ENCODE data around the gene FBXO17. TPM values are rescaled to one million over a fixed set of nuclear protein-coding genes. Genes with fewer than 3 reads are reported as not detected.

FBXO17 gene
- total RNA-seq, 4 donors from 2014 or later, result 31.2 to 43.6 (median 38.2) TPM

- no peak for TF ChIP-seq CTCF (IDR thresholded peaks at IDR 0.05)
- ATAC-seq (ENCODE audit: low FRiP score), result peak; percentile 98
- peak; percentile 97 for DNase-seq (ENCODE audit: low spot score)
Measured at GRCh38 chr19:38899447-38900201, 75.9 kb downstream of the FBXO17 start, which contains the start of the genes NFKBIB and SIRT2. Gene NFKBIB, plus strand, starts transcription at chr19:38899969. Its CDS starts 64 bp downstream, at chr19:38900033. Gene SIRT2, minus strand, starts transcription at chr19:38899618. Its CDS starts 97 bp downstream, at chr19:38899521.

- no peak for TF ChIP-seq CTCF (IDR thresholded peaks at IDR 0.05)
- ATAC-seq (ENCODE audit: low FRiP score), result no peak
- no peak for DNase-seq (ENCODE audit: low spot score)
Measured at GRCh38 chr19:38898788-38899446, 76.6 kb downstream of the FBXO17 start.

GRCh38 chr19:38894968-38895367, 80.6 kb downstream of the FBXO17 start:
- DNase-seq (ENCODE audit: low spot score) (no peak), ATAC-seq (ENCODE audit: low FRiP score) (no peak)
- no peak for TF ChIP-seq CTCF (IDR thresholded peaks at IDR 0.05)

- DNase-seq (ENCODE audit: low spot score) (no peak), ATAC-seq (ENCODE audit: low FRiP score) (no peak)
- TF ChIP-seq CTCF (IDR thresholded peaks at IDR 0.05), result no peak
Measured at GRCh38 chr19:38893341-38893771, 82.2 kb downstream of the FBXO17 start.

GRCh38 chr19:38892841-38893240, 82.7 kb downstream of the FBXO17 start:
- no peak for DNase-seq (ENCODE audit: low spot score)

GRCh38 chr19:38891771-38892170, 83.8 kb downstream of the FBXO17 start:
- ATAC-seq (ENCODE audit: low FRiP score) (no peak), DNase-seq (ENCODE audit: low spot score) (no peak)
- TF ChIP-seq CTCF (IDR thresholded peaks at IDR 0.05), result no peak

More at GRCh38 chr19:38892841-38893240, 82.7 kb downstream of the FBXO17 start:
- no peak for ATAC-seq (ENCODE audit: low FRiP score)
- no peak for TF ChIP-seq CTCF (IDR thresholded peaks at IDR 0.05)

Other genes with a start within 250 kb of the FBXO17 start
- 1 to 10 TPM; 1.0 to 2.5 (median 1.4) TPM for gene CAPN12, start 231.3 kb downstream of the FBXO17 start, total RNA-seq
- not detected for gene LGALS7, start 202.2 kb downstream of the FBXO17 start, total RNA-seq
- gene LGALS7B, start 186.5 kb downstream of the FBXO17 start, total RNA-seq, result not detected
- gene LGALS4, start 162.8 kb downstream of the FBXO17 start, total RNA-seq, result 1 to 10 TPM in 1 of 4 donors, under 1 TPM in 1, not detected in 2; 0.46 to 1.6 TPM
- 100 to 1,000 TPM; 101 to 145 (median 128) TPM for gene ECH1, start 143.9 kb downstream of the FBXO17 start, total RNA-seq
- 100 to 1,000 TPM; 138 to 180 (median 169) TPM for gene HNRNPL, start 125.8 kb downstream of the FBXO17 start, total RNA-seq
- gene RINL, start 97.5 kb downstream of the FBXO17 start, total RNA-seq, result 10 to 100 TPM in 1 of 4 donors, 1 to 10 TPM in 3; 5.3 to 10.4 (median 7.1) TPM
- 100 to 1,000 TPM in 1 of 4 donors, 10 to 100 TPM in 3; 59.6 to 115 (median 74.5) TPM for gene SIRT2, start 76.1 kb downstream of the FBXO17 start, total RNA-seq
- 10 to 100 TPM; 19.6 to 30.9 (median 22.7) TPM for gene NFKBIB, start 75.8 kb downstream of the FBXO17 start, total RNA-seq
- gene CCER2, start 63.6 kb downstream of the FBXO17 start, total RNA-seq, result under 1 TPM in 2 of 4 donors, not detected in 2; 0.50 to 0.84 TPM
- gene SARS2, start 45.0 kb downstream of the FBXO17 start, total RNA-seq, result 10 to 100 TPM in 3 of 4 donors, 1 to 10 TPM in 1; 9.7 to 14.8 (median 11.8) TPM
- gene MRPS12, start 44.8 kb downstream of the FBXO17 start, total RNA-seq, result 10 to 100 TPM; 27.3 to 46.0 (median 37.7) TPM
- gene FBXO27, start 56.8 kb upstream of the FBXO17 start, total RNA-seq, result 10 to 100 TPM in 1 of 4 donors, 1 to 10 TPM in 3; 3.2 to 14.6 (median 7.6) TPM
- not detected for gene ACP7, start 108.6 kb upstream of the FBXO17 start, total RNA-seq
- 1 to 10 TPM; 4.6 to 9.8 (median 6.3) TPM for gene PAK4, start 150.0 kb upstream of the FBXO17 start, total RNA-seq
- under 1 TPM in 1 of 4 donors, not detected in 3; 0.46 TPM for gene NCCRP1, start 221.2 kb upstream of the FBXO17 start, total RNA-seq
- not detected for gene SYCN, start 228.5 kb upstream of the FBXO17 start, total RNA-seq

Data from omental fat pad (tissue), 4 donors.